ENCODE measurements around the gene TNS1. TPM values are rescaled to one million over a fixed set of nuclear protein-coding genes. Genes with fewer than 3 reads are reported as not detected.

The TNS1 gene
- total and polyA plus RNA-seq, 2 experiments from 2014 or later: 81.6 to 99.3 TPM

- peaks cover 37% of the 10 kb centered on the region for H3K36me3 ChIP-seq (ENCODE audit: low read depth)
- in situ Hi-C loops (cut with MboI): no loop called here
These were observed 181.2 kb downstream of the TNS1 start for GRCh38 chr2:217821536-217822147.

GRCh38 chr2:217820904-217821303 is 181.9 kb downstream of the TNS1 start:
- in situ Hi-C loops (cut with MboI): no loop called here
- Histone ChIP-seq H3K4me2 (ENCODE audit: unreplicated experiment) (no peak overlapping the region), H4K20me1 (ENCODE audit: insufficient read depth) (no peaks in the 10 kb centered on the region), H3K27me3 (replicated peaks; ENCODE audit: insufficient read depth) (no peaks in the 10 kb centered on the region), H3K9me2 (ENCODE audit: insufficient read depth) (no peaks in the 10 kb centered on the region), H2AFZ (no peak overlapping the region), H3K36me3 (ENCODE audit: low read depth) (peaks cover 44% of the 10 kb centered on the region), H3K9ac (no peak overlapping the region), H3K4me1 (ENCODE audit: insufficient read depth) (peaks cover 10% of the 10 kb centered on the region), H3K9me3 (ENCODE audit: low read depth) (no peaks in the 10 kb centered on the region), H3K79me2 (ENCODE audit: insufficient read depth) (peaks cover 29% of the 10 kb centered on the region), H3K4me3 (no peak overlapping the region), H3F3A (ENCODE audit: insufficient read depth) (peaks cover 33% of the 10 kb centered on the region), H3K27ac (no peak overlapping the region)
- TF ChIP-seq EZH2phosphoT487 (IDR thresholded peaks at IDR 0.05; ENCODE audit: insufficient read depth, low read depth) (no peak), EZH2 (IDR thresholded peaks at IDR 0.05; ENCODE audit: insufficient read depth, poor library complexity, severe bottlenecking) (no peak)
- 97 to 99% methylated on average over 4 of the region's 4 CpGs for WGBS, 2 experiments (ENCODE audit: low coverage in 1 of 2, low lambda C conversion rate in 2 of 2, missing lambda C conversion rate in 2 of 2)
- no peak for DNase-seq

More at GRCh38 chr2:217821536-217822147, 181.2 kb downstream of the TNS1 start:
- H3F3A ChIP-seq (ENCODE audit: insufficient read depth): peaks cover 38% of the 10 kb centered on the region
- H3K9me2 ChIP-seq (ENCODE audit: insufficient read depth): no peaks in the 10 kb centered on the region
- H3K79me2 ChIP-seq (ENCODE audit: insufficient read depth): peaks cover 30% of the 10 kb centered on the region; the same call in 1 of the 2 replicates
- peaks cover 12% of the 10 kb centered on the region for H3K4me1 ChIP-seq (ENCODE audit: insufficient read depth)
- H3K9me3 ChIP-seq (ENCODE audit: low read depth): no peaks in the 10 kb centered on the region
- H3K27ac ChIP-seq: peak overlapping the region; percentile 81
- TF ChIP-seq EZH2 (IDR thresholded peaks at IDR 0.05; ENCODE audit: insufficient read depth, poor library complexity, severe bottlenecking): no peak
- TF ChIP-seq EZH2phosphoT487 (IDR thresholded peaks at IDR 0.05; ENCODE audit: insufficient read depth, low read depth): no peak
- WGBS, 2 experiments (ENCODE audit: low coverage in 1 of 2, low lambda C conversion rate in 2 of 2, missing lambda C conversion rate in 2 of 2): 94 to 95% methylated on average over 11 to 12 of the region's 12 CpGs
- H3K27me3 ChIP-seq (replicated peaks; ENCODE audit: insufficient read depth): no peaks in the 10 kb centered on the region
- no peak for DNase-seq
- H2AFZ ChIP-seq: no peak overlapping the region
- H3K4me3 ChIP-seq: no peak overlapping the region
- no peak overlapping the region for H3K4me2 ChIP-seq (ENCODE audit: unreplicated experiment)
- H4K20me1 ChIP-seq (ENCODE audit: insufficient read depth): no peaks in the 10 kb centered on the region
- peak overlapping the region; percentile 66 for H3K9ac ChIP-seq

DNA sequence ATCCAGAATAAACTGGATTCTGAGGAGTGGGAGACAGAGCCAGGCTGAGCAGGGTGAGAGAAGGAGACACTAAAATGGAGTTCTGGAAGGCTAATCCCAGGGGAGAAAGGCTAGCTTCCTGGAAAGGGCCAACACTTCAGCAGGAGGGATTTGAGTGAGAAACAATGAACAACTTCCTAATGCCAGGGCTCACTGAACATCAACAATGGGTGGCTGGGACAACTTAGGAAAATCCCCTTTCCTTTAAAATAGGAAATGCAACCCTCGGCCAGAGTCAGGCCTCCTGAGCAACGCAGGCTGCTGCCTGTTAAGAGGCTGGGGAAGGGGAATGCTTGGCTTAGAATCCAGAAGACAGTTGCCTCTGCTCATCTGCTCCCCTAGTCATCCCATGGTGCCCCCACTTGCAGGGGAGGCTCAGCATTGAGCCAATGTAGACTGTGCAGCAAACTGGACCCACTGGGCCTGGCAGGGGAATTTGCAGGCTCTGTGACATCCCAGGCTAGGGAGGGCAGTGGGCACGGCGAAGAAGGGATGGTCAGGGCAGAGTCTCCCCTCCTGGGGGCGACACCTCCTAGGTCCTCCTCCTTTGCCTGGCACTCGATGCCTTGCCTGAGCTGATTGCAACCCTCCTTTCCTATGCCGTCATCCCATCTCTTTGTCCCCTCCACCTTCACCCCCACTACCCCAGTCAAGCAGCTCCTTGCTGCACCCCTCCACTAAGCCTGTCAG is 182.5 kb downstream of the TNS1 start:
- in situ Hi-C loops (cut with MboI): no loop called here
- no peaks in the 10 kb centered on the region for H3K27me3 ChIP-seq (replicated peaks; ENCODE audit: insufficient read depth)
- no peak overlapping the region for H3K9ac ChIP-seq
- H3F3A ChIP-seq (ENCODE audit: insufficient read depth): peaks cover 31% of the 10 kb centered on the region
- TF ChIP-seq EZH2phosphoT487 (IDR thresholded peaks at IDR 0.05; ENCODE audit: insufficient read depth, low read depth) (no peak), EZH2 (IDR thresholded peaks at IDR 0.05; ENCODE audit: insufficient read depth, poor library complexity, severe bottlenecking) (no peak)
- H3K4me3 ChIP-seq: no peak overlapping the region
- no peaks in the 10 kb centered on the region for H4K20me1 ChIP-seq (ENCODE audit: insufficient read depth)
- H3K79me2 ChIP-seq (ENCODE audit: insufficient read depth): peaks cover 31% of the 10 kb centered on the region
- no peaks in the 10 kb centered on the region for H3K9me3 ChIP-seq (ENCODE audit: low read depth)
- H2AFZ ChIP-seq: no peak overlapping the region
- no peak for DNase-seq
- 75 to 86% methylated on average over 6 to 7 of the region's 7 CpGs for WGBS, 2 experiments (ENCODE audit: low coverage in 1 of 2, low lambda C conversion rate in 2 of 2, missing lambda C conversion rate in 2 of 2)
- H3K9me2 ChIP-seq (ENCODE audit: insufficient read depth): no peaks in the 10 kb centered on the region
- peaks cover 10% of the 10 kb centered on the region for H3K4me1 ChIP-seq (ENCODE audit: insufficient read depth)
- peaks cover 51% of the 10 kb centered on the region for H3K36me3 ChIP-seq (ENCODE audit: low read depth)
- no peak overlapping the region for H3K27ac ChIP-seq
- H3K4me2 ChIP-seq (ENCODE audit: unreplicated experiment): no peak overlapping the region

DNA sequence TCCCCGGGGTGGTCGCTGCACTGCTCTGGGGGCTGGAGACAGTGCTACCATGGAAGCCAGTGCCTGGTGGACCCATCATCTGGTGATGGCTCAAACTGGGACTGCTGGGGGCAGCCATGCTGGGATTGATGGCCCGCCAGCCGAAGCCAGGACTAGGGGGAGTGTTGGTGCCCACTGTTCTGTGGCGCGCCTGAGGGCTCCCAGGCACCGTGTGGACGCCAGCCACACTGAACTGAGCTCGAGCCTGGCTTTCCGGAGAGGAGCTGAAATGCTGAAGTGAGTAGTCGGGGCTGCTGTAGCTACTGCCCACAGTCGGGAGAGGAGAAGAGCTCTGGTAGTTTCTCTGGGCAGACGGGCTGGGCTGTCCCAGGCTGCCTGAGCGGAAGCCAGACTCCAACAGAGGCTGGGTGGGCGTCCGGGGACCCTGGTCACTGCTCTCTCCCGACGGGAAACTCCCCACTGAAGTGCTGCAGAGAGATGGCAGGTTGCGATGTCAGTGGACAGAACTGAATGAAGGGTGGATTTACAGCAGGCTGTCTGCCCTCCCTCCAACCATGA is 184.4 kb downstream of the TNS1 start:
- H3K79me2 ChIP-seq (ENCODE audit: insufficient read depth): peaks cover 40% of the 10 kb centered on the region
- no peak overlapping the region for H3K27ac ChIP-seq
- H4K20me1 ChIP-seq (ENCODE audit: insufficient read depth): no peaks in the 10 kb centered on the region
- in situ Hi-C loops (cut with MboI): no loop called here
- no peak overlapping the region for H2AFZ ChIP-seq
- H3K9ac ChIP-seq: no peak overlapping the region
- H3K4me1 ChIP-seq (ENCODE audit: insufficient read depth): peaks cover 10% of the 10 kb centered on the region
- no peaks in the 10 kb centered on the region for H3K9me3 ChIP-seq (ENCODE audit: low read depth)
- H3K9me2 ChIP-seq (ENCODE audit: insufficient read depth): no peaks in the 10 kb centered on the region
- no peak for DNase-seq
- H3K36me3 ChIP-seq (ENCODE audit: low read depth): peaks cover 70% of the 10 kb centered on the region
- no peaks in the 10 kb centered on the region for H3K27me3 ChIP-seq (replicated peaks; ENCODE audit: insufficient read depth)
- H3K4me2 ChIP-seq (ENCODE audit: unreplicated experiment): no peak overlapping the region
- TF ChIP-seq EZH2 (IDR thresholded peaks at IDR 0.05; ENCODE audit: insufficient read depth, poor library complexity, severe bottlenecking) (no peak), EZH2phosphoT487 (IDR thresholded peaks at IDR 0.05; ENCODE audit: insufficient read depth, low read depth) (no peak)
- H3K4me3 ChIP-seq: no peak overlapping the region
- peaks cover 41% of the 10 kb centered on the region for H3F3A ChIP-seq (ENCODE audit: insufficient read depth)
- WGBS, 2 experiments (ENCODE audit: low coverage in 1 of 2, low lambda C conversion rate in 2 of 2, missing lambda C conversion rate in 2 of 2): 79 to 82% methylated on average over 14 to 18 of the region's 19 CpGs

Data from GM23248 (cell line).